GM12878 (cell line): Measurements from ENCODE around the gene OLFML2A. TPM values are rescaled to one million over a fixed set of nuclear protein-coding genes. Genes with fewer than 3 reads are reported as not detected.

Source experiments
- ATAC-seq: fragments of 200-7000 bp; cut with Tn5 transposase; 3 replicates; pipeline ENCODE4 v1.9.1; 2020; ENCODE audit warnings: mild to moderate bottlenecking, moderate library complexity
- BruUV-seq: library from RNA; stranded (reverse); fragments of 400-500 nt; replicated peaks from 2 replicates; lab custom pipeline; 2021; lab: Mats Ljungman, UMichigan
- CTCF ChIA-PET: fragments of 300-600 bp; sonication (Branson Sonifier 250); formaldehyde crosslinking; extraction: SDS; loops from one replicate; lab custom pipeline; 2021; ENCODE audit warnings: inconsistent platforms; lab: Yijun Ruan, JAX
- POLR2A ChIA-PET: fragments of 350-600 bp; formaldehyde crosslinking; extraction: SDS; loops from one replicate; lab custom pipeline; 2021; ENCODE audit warnings: inconsistent platforms; lab: Charles Lee
- RAD21 ChIA-PET: fragments of 300-600 bp; sonication (Branson Sonifier 250); formaldehyde crosslinking; loops from one replicate; lab custom pipeline; 2023; ENCODE audit warnings: antibody characterized with exemption; ENCODE audit not compliant: unreplicated experiment; lab: Charles Lee
- SMC1A ChIA-PET: fragments of 300-600 bp; sonication (Branson Sonifier 250); formaldehyde crosslinking; loops from one replicate; lab custom pipeline; 2023; ENCODE audit not compliant: unreplicated experiment, uncharacterized antibody; lab: Charles Lee
- DNase-seq: peaks from one replicate; pipeline ENCODE4 v3.0.0-alpha.2; 2011; ENCODE audit warnings: low read depth, low spot score
- FAIRE-seq: peaks from 3 replicates; lab custom pipeline; 2011; peaks lifted over from hg19 to GRCh38; lab: Jason Lieb, UNC
- H2AFZ ChIP-seq: 2 replicates; pipeline ENCODE4 v1.6.0; 2011; ENCODE audit warnings: low read depth, low read length, control low read depth; ENCODE audit not compliant: control insufficient read depth
- H3K27ac ChIP-seq: 2 replicates; pipeline ENCODE4 v1.5.1; 2011; ENCODE audit warnings: control low read depth; ENCODE audit not compliant: control insufficient read depth, insufficient read depth
- H3K27me3 ChIP-seq, 2 experiments: replicated peaks in 1 of 2; 2 replicates each; pipeline versions ENCODE4 v1.6.0 to v1.6.1; 2011; ENCODE audit warnings: low read length in 1 of 2; ENCODE audit not compliant: control insufficient read depth in 2 of 2, insufficient read depth in 2 of 2
- H3K36me3 ChIP-seq, 2 experiments: 2 replicates each; pipeline ENCODE4 v1.5.1; 2011; ENCODE audit warnings: low read length in 1 of 2; ENCODE audit not compliant: control insufficient read depth in 2 of 2, insufficient read depth in 2 of 2
- H3K4me1 ChIP-seq: 2 replicates; pipeline ENCODE4 v1.6.1; 2011; ENCODE audit warnings: mild to moderate bottlenecking, low read length, moderate library complexity, mixed read lengths; ENCODE audit not compliant: control insufficient read depth, insufficient read depth
- H3K4me2 ChIP-seq: 2 replicates; pipeline ENCODE4 v1.6.0; 2011; ENCODE audit warnings: control low read depth; ENCODE audit not compliant: control insufficient read depth, insufficient read depth
- H3K4me3 ChIP-seq: fragments of 200-600 bp; sonication (generic); 2 replicates; pipeline ENCODE4 v1.5.1; 2016
- H3K79me2 ChIP-seq: 2 replicates; pipeline ENCODE4 v1.6.0; 2011; ENCODE audit warnings: low read length; ENCODE audit not compliant: control insufficient read depth, insufficient read depth
- H3K9ac ChIP-seq: 2 replicates; pipeline ENCODE4 v1.8.0; 2011; ENCODE audit warnings: low read length, control low read depth, mixed read lengths; ENCODE audit not compliant: control insufficient read depth, insufficient read depth
- H3K9me3 ChIP-seq: replicated peaks from 3 replicates; pipeline ENCODE4 v1.5.1; 2011; ENCODE audit warnings: mild to moderate bottlenecking, low read length; ENCODE audit not compliant: control insufficient read depth, insufficient read depth
- H4K20me1 ChIP-seq: 2 replicates; pipeline ENCODE4 v1.6.0; 2011; ENCODE audit not compliant: control insufficient read depth, insufficient read depth
- ATF7 ChIP-seq: fragments of 450-650 bp; IDR thresholded peaks from 2 replicates; pipeline ENCODE4 v1.6.1; 2016; ENCODE audit warnings: low read depth, mild to moderate bottlenecking
- E2F8 ChIP-seq: fragments of 450-650 bp; IDR thresholded peaks from 2 replicates; pipeline ENCODE4 v1.6.1; 2018; ENCODE audit warnings: mild to moderate bottlenecking, low read depth, moderate library complexity; ENCODE audit not compliant: partially characterized antibody
- WGBS: methylation state at CpG from one replicate; pipeline ENCODE4 v1.1.6; 2016; ENCODE audit warnings: low lambda C conversion rate; ENCODE audit not compliant: insufficient replicate concordance, insufficient coverage; ENCODE audit errors: missing lambda C conversion rate; 5-methylcytosine and 5-hydroxymethylcytosine counted together
- in situ Hi-C: fragments of 300-500 bp; cut with MboI; formaldehyde crosslinking; loops from 9 replicates; pipeline ENCODE4 v1.14.3; 2018; ENCODE audit warnings: mixed read lengths
- intact Hi-C: fragments of 100-400 bp; cut with micrococcal nuclease; formaldehyde crosslinking; loops from one replicate; pipeline ENCODE4 v1.14.2; 2022; ENCODE audit not compliant: unreplicated experiment
- polyA plus RNA-seq, 11 experiments: library from polyadenylated mRNA; depleted of rRNA in 4 of 11; unstranded in 6 of 11; stranded (reverse) in 5 of 11; fragments of >200 nt; fragmentation: Nextera tagmentation in 4 of 11; fragmentation: Illumina TruSeq in 1 of 11; extraction: Ambion mirVana in 4 of 11; extraction: Trizol in 1 of 11; gene quantifications; 1 replicate in 1 of 11; 2 replicates in 10 of 11; pipeline versions ENCODE4 v1.2.1 to v1.2.3, GENCODE V29; 2011 to 2016; ENCODE audit warnings: inconsistent platforms in 2 of 11, missing spikeins in 2 of 11, low read depth in 1 of 11
- total RNA-seq, 4 experiments: library from RNA; depleted of rRNA in 3 of 4; stranded (reverse); fragments of >200 nt in 3 of 4; fragmentation: Illumina TruSeq in 1 of 4; extraction: Trizol in 1 of 4; gene quantifications; 2 replicates each; pipeline versions ENCODE4 v1.2.1 to v1.2.3, GENCODE V29; 2013 to 2021

OLFML2A gene
- total and polyA plus RNA-seq, 10 of the 15 experiments (the other 5 are each of a cell fraction or from before 2014, with no cell fraction given): 0.02 to 0.13 (median 0.10) TPM; not detected in 4

GRCh38 chr9:124730772-124731171, 46.2 kb upstream of the OLFML2A start:
- no peak for ATAC-seq
- no peak for FAIRE-seq
- WGBS: 91% methylated on average over 2 of the region's 2 CpGs
- H4K20me1 ChIP-seq: no peaks in the 10 kb centered on the region
- peaks cover 0 to 1% of the 10 kb centered on the region in 2 experiments; a peak in 1 of 4 replicates for H3K36me3 ChIP-seq
- H2AFZ ChIP-seq: no peak overlapping the region
- SMC1A ChIA-PET: interaction anchor here (0.8 kb wide), 1 partner anchor 28 kb away, joined by 3 read pairs; no protein-coding TSS in a partner anchor
- no peaks in the 10 kb centered on the region for H3K79me2 ChIP-seq
- H3K4me1 ChIP-seq: peaks cover 9% of the 10 kb centered on the region
- in situ Hi-C loops (no loop called here), intact Hi-C loops (no loop called here)
- DNase-seq: no peak
- H3K27me3 ChIP-seq: no peaks in the 10 kb centered on the region
- TF ChIP-seq ATF7 (no peak), E2F8 (no peak)
- no TSS peak for BruUV-seq
- H3K9ac ChIP-seq: no peak overlapping the region
- POLR2A ChIA-PET: no interaction called here
- no peak overlapping the region for H3K4me3 ChIP-seq
- H3K4me2 ChIP-seq: no peak overlapping the region
- no peak overlapping the region for H3K27ac ChIP-seq
- RAD21 ChIA-PET: no interaction called here
- CTCF ChIA-PET: interaction anchor here (0.8 kb wide), 1 partner anchor 114 kb away, joined by 3 read pairs; no protein-coding TSS in a partner anchor
- H3K9me3 ChIP-seq: no peaks in the 10 kb centered on the region
